Bronchial epithelial cell (primary cell): ENCODE measurements around the gene FGF1. TPM values are rescaled to one million over a fixed set of nuclear protein-coding genes. Genes with fewer than 3 reads are reported as not detected.

ENCODE experiments used
- DNase-seq: peaks from one replicate; pipeline ENCODE4 v3.0.0-alpha.2; 2010; ENCODE audit warnings: low read depth
- FAIRE-seq: peaks from 2 replicates; lab custom pipeline; 2011; peaks lifted over from hg19 to GRCh38; lab: Jason Lieb, UNC
- H3K27me3 ChIP-seq: 2 replicates; pipeline ENCODE4 v1.5.1; 2011; ENCODE audit warnings: low read length; ENCODE audit not compliant: control insufficient read depth, insufficient read depth
- H3K36me3 ChIP-seq: 2 replicates; pipeline ENCODE4 v1.5.1; 2011; ENCODE audit warnings: low read length; ENCODE audit not compliant: control insufficient read depth, insufficient read depth
- H3K4me3 ChIP-seq: 2 replicates; pipeline ENCODE4 v1.5.1; 2011; ENCODE audit warnings: mild to moderate bottlenecking, low read depth, low read length, control low read depth
- total RNA-seq: library from RNA; depleted of rRNA; stranded (reverse); fragments of >200 nt; gene quantifications from 2 replicates; pipeline ENCODE4 v1.2.1, GENCODE V29; 2014
- TF ChIP-seq, protein P1 (sequence below): IDR thresholded peaks from 2 replicates; pipeline ENCODE4 v1.5.1; 2011; ENCODE audit warnings: mild to moderate bottlenecking, moderate library complexity, low read length, control low read depth, inconsistent platforms; ENCODE audit not compliant: insufficient read depth, severe bottlenecking

Gene FGF1
- total RNA-seq, 1 donor from 2014 or later: under 0.01 TPM

DNA sequence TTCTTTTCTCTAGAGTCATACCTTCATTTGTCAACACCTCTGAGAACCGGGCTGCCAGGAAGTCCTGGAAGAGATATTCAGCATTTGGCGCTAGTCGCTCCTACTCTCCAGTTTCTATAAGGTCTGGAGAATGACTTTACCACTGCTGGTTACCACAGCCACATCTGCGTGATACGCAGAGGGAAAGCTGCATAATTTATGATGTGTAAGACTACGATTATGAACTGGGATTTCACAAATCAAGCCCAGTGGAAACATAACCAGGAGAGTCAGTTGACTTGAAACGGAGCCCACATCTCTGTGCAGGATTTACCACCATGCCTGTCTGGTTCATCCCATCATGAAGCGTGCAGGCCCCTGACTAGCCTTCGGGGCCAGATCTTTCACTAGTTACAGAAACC, 72.6 kb downstream of the FGF1 start:
- Histone ChIP-seq H3K27me3 (no peaks in the 10 kb centered on the region), H3K36me3 (no peaks in the 10 kb centered on the region), H3K4me3 (no peak overlapping the region)
- DNase-seq (peak; percentile 52), FAIRE-seq (no peak)
- TF ChIP-seq, protein P1, sequence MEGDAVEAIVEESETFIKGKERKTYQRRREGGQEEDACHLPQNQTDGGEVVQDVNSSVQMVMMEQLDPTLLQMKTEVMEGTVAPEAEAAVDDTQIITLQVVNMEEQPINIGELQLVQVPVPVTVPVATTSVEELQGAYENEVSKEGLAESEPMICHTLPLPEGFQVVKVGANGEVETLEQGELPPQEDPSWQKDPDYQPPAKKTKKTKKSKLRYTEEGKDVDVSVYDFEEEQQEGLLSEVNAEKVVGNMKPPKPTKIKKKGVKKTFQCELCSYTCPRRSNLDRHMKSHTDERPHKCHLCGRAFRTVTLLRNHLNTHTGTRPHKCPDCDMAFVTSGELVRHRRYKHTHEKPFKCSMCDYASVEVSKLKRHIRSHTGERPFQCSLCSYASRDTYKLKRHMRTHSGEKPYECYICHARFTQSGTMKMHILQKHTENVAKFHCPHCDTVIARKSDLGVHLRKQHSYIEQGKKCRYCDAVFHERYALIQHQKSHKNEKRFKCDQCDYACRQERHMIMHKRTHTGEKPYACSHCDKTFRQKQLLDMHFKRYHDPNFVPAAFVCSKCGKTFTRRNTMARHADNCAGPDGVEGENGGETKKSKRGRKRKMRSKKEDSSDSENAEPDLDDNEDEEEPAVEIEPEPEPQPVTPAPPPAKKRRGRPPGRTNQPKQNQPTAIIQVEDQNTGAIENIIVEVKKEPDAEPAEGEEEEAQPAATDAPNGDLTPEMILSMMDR: no peak

DNA sequence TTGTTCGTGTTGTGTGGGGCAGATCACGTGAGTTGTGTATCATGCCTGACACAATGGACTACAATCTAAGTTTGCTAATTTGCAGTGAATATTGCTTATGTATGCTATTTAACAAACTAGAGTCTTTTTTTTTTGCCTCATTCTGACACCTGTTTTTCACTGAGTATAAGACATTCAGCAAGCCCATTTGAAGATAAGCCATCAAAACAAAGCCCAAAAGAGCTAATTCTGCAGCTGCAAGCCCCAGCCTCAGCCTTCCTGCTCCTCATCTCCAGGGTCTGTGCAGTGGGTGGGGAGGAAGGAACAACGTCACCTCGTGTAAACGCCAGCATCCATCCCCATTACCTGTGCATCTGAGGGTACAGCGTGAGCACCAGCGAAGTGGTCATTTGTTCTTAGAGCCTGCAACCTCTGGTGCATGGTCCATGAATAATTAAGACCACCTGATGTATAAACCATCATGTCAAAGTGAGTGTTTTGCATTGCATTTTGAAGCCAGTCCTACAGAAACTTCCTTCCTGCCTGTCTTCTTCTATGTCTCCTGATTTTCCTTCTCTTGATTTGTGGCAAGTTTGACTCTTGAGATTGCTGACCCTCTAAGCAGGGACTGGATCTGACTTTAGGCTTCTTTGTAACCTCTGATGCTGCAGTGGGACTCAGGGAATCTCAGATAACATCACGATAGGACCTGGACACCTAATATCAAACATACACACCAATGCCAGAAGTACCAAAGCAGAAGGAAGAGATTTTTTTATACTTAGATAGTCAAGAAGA, 73.2 kb downstream of the FGF1 start:
- TF ChIP-seq, protein P1: no peak
- H3K4me3 ChIP-seq: no peak overlapping the region
- FAIRE-seq (no peak), DNase-seq (no peak)
- H3K36me3 ChIP-seq: no peaks in the 10 kb centered on the region
- peaks cover 4% of the 10 kb centered on the region for H3K27me3 ChIP-seq

DNA sequence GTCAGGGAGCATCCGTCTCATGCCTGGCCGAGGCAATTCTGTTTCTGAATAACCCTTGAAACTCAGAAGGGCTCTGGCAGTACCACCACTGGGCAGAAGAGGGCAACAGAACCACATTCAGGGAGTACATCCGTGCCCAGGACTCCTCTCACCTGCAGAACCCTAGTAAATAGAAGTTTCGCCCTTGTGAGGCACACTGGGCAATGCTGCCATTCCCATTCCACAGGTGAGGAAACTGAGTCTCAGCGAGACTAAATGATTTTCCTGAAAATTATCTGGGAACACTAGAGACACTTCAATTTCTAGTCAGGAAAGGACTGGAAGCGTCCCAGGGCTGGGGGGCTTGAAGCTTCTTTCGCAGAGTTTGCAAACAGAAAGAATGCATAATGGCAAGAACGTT, 74.7 kb downstream of the FGF1 start:
- Histone ChIP-seq H3K36me3 (no peaks in the 10 kb centered on the region), H3K4me3 (no peak overlapping the region), H3K27me3 (peaks cover 5% of the 10 kb centered on the region)
- FAIRE-seq (peak; percentile 50), DNase-seq (peak; percentile 66)
- TF ChIP-seq, protein P1: peak; percentile 91

DNA sequence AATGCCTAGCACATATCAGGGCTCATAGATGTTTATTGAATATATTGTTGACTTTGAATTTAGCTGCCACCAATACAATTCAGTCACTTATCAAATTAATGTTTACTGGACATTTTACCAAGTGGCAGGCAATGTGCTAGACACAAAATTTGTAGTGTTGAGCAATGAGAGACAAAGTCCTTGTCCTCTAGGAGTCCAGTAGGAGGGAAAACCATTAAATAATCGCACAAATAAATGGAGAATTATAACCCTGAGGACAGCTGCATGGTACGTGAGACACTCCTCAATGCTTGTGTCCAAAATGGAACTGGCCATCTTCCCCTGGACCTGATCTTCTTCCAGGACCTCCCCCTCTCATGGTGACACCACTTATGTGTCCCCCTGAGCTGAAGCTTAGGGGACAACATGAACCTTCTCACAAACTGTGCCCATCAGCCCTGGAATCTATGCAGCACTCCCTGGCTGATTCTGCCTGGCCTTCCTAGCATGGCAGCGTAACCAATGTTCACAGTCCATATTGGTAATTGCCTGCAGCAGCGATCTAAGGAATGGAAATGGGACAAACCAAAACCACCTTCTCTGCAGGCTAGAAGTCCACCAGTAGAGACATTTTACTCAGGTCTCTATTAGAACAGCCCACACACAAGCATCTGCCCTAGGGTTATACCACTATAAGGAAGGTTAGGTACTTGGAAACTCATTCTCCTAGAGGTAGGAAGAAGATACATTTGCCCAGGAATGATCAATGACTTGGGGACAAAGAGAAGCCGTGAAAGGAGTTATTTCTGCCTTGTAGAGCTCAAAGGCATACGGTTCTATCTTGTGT, 75.5 kb downstream of the FGF1 start:
- TF ChIP-seq, protein P1: no peak
- DNase-seq: no peak
- peaks cover 5% of the 10 kb centered on the region for H3K27me3 ChIP-seq
- FAIRE-seq: no peak
- no peaks in the 10 kb centered on the region for H3K36me3 ChIP-seq
- H3K4me3 ChIP-seq: no peak overlapping the region

DNA sequence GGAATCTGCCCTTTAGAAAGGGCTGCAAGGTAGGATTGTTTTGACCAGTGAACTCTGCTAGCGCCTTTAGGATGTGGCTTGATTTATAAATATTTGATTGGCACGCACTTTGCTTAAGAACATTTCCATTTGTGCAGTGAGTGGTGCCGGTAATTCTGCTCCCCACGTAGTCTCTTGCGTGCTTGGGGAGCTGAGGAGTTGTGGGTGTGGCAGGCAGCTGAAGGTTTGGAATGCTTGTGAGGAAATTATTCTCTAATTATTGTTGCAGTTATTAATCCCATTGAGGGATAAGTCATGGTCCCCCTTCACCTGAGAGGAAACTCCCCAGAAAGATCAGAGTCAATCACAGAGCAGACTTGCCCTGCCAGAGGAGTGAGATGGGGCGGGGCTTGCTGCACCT, 76.7 kb downstream of the FGF1 start:
- no peak for DNase-seq

More for the DNA sequence above, 76.7 kb downstream of the FGF1 start:
- H3K36me3 ChIP-seq: no peaks in the 10 kb centered on the region
- no peak overlapping the region for H3K4me3 ChIP-seq
- TF ChIP-seq, protein P1: no peak
- FAIRE-seq: no peak
- peaks cover 5% of the 10 kb centered on the region for H3K27me3 ChIP-seq
